ENCODE data around the gene C1QTNF3. TPM values are rescaled to one million over a fixed set of nuclear protein-coding genes. Genes with fewer than 3 reads are reported as not detected.
"Not testable (repeated sequence)": the region's sequence is repeated elsewhere in the genome, so short reads cannot be mapped to it uniquely, and the experiment has no call there.

C1QTNF3 gene, protein sequence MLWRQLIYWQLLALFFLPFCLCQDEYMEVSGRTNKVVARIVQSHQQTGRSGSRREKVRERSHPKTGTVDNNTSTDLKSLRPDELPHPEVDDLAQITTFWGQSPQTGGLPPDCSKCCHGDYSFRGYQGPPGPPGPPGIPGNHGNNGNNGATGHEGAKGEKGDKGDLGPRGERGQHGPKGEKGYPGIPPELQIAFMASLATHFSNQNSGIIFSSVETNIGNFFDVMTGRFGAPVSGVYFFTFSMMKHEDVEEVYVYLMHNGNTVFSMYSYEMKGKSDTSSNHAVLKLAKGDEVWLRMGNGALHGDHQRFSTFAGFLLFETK
- total RNA-seq: 34.8 TPM

DNA sequence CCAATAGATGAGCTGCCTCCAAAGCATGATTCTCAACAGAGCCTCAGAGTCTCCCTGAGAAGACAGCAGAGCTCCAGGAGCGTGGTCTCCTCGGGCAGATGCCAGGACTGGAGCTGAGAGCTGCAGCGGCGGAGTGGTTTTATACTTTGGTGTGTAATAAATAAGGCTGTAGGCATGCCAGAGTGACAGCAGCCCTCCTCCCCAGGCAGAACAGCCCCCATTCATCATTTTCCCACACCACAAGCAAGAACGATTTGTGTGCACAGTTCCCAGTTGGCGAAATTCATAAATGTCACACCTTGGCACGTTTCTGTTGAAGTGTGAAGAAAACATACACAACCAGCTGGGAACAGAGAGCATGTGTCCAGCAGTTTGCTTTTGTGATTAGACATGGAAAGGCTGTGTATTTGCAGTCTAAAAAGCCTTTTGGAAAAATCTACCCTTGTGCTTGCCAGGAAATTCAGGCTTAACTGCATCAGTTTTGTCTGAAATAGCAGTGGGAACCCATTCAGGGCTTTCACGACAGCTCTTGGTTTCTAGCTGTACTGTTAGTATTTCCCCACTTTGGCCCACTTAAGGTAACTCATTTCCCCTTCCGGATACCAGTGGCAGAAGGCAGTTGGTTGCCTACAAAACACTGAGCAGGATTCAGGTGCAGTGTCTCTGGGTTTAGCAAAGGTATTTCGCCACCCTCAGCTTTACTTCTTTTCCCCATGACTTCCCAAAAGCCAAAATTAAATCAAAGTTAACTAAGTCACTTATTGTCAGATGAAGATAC, at the start of gene C1QTNF3:
TSS of gene C1QTNF3 (minus strand) at position 115 of the 778 bp plus-strand sequence. CDS start at position 27, 88 bp downstream.
- peak; percentile 67 for DNase-seq

GRCh38 chr5:34091039-34091438, 48.0 kb upstream of the C1QTNF3 start:
- not testable (repeated sequence) for DNase-seq

- DNase-seq: not testable (repeated sequence)
Measured at GRCh38 chr5:34089802-34090201, 46.8 kb upstream of the C1QTNF3 start.

- not testable (repeated sequence) for DNase-seq
Measured at GRCh38 chr5:34087728-34088127, 44.7 kb upstream of the C1QTNF3 start.

GRCh38 chr5:34083898-34084297, 40.9 kb upstream of the C1QTNF3 start:
- not testable (repeated sequence) for DNase-seq

DNA sequence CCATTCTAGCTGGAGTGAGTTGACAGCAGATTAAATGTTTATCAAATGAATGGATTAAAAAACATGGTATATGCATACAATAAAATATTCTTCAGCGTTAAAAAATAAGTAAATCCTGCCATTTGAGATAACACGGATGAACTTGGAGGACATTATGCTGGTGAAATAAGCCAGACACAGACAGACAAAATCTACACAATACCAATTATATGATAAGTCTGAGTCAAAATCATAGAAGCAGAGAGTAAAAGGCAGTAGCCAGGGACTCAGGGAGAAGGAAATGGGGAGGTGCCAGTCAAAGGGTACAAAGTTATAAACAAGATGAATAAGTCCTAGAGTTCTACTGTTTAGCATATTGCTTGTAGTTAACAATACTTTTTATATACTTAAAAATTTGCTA, 36.5 kb upstream of the C1QTNF3 start:
- DNase-seq: not testable (repeated sequence)

GRCh38 chr5:34077636-34078035, 34.6 kb upstream of the C1QTNF3 start:
- DNase-seq: not testable (repeated sequence)

- DNase-seq: not testable (repeated sequence)
Measured at GRCh38 chr5:34076719-34077364, 33.8 kb upstream of the C1QTNF3 start.

DNA sequence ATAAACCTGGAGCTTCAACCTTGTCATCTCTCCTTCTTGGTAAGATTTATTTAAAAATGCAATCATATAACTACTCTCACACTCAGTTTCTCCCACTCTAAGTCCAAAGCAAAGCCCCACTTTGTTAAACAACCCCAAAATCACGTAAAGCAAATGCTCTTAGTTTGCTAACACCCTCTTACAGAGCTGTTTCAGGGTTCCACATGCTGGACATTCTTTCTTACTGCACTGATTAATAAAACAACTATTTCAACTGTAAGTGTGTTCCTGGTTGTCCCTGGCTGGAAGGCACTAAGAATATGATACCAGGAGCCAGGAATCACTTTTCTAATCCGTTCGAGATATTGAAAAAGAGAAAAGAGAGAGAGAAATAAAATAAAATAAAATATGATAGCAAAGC, 31.5 kb upstream of the C1QTNF3 start:
- not testable (repeated sequence) for DNase-seq

DNA sequence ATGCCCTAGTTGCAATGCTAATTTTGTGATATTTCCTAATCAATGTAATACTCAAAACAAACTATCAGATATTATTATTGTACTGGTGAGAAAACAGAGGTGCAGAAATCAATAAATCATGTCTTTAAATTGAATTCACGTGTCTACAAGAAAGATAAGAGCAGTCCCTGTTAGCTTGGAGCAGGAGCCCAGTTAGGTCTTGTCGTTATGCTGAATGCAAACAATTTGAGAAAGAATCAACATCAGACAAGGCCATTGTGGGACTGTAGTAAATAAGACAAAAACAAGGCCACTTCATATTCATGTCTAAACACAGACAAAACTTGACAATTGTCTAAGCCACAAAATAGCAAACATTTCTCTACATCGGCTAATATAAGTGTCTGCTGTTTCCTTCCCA, 31.1 kb upstream of the C1QTNF3 start:
- DNase-seq: not testable (repeated sequence)

GRCh38 chr5:34070626-34071025, 27.6 kb upstream of the C1QTNF3 start:
- DNase-seq: not testable (repeated sequence)

- no peak for DNase-seq
Measured at GRCh38 chr5:34064656-34065055, 21.6 kb upstream of the C1QTNF3 start.

GRCh38 chr5:34062419-34062818, 19.4 kb upstream of the C1QTNF3 start:
- DNase-seq: no peak

DNA sequence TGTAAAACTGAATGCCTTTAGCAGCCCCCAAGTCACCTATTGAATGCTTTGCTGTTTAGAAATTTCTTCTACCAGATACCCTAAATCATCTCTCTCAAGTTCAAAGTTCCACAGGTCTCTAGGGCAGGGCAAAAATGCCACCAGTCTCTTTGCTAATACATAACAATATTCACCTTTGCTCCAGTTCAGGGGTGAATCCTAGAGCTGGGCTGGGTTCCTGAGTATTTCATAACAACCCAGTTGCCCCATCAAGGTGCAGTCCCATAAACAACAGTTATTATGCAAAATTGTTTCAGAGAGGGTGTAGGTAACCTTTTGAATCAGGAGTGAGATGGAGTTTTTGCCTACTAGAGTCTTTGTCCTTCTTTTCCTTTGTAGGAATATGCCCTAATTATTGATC, 19.0 kb upstream of the C1QTNF3 start:
- no peak for DNase-seq

DNA sequence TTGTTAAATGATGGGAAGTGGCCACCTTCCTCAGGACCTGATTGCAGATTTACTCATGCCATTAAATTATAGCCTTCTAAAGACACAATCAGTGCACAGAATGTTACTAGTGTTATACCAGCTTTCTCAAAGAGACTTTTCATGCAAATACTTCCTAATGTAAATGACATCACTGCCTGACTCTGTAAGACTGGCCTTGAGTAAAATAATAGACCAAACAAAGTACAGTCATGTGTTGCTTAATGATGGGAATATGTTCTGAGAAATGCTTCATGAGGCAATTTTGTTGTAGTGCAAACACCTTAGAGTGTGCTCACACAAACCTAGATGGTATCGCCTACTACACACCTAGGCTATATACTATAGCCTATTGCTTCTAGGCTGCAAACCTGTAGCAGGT, 17.0 kb upstream of the C1QTNF3 start:
- DNase-seq: no peak

DNA sequence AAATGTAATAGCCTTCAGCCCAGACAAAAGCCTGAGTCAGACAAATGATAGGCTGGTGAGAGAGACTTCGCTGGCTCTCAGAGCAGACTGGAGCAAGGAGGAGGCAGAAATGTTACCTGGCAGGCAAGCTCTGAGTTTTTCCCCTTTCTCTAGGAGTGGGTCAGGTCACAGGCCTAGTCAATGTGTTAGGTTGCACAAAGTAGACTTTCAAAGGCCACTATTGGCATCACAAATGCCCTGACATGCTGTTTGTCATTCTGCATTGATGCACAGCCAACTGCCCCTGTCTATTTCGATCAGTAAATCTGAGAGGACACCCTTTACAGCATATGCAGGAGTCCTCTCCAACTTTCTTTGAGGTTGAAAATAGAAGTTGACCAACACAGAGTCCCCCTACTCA, 15.5 kb upstream of the C1QTNF3 start:
- DNase-seq: no peak

- DNase-seq: no peak
Measured at GRCh38 chr5:34057569-34057968, 14.6 kb upstream of the C1QTNF3 start.

DNA sequence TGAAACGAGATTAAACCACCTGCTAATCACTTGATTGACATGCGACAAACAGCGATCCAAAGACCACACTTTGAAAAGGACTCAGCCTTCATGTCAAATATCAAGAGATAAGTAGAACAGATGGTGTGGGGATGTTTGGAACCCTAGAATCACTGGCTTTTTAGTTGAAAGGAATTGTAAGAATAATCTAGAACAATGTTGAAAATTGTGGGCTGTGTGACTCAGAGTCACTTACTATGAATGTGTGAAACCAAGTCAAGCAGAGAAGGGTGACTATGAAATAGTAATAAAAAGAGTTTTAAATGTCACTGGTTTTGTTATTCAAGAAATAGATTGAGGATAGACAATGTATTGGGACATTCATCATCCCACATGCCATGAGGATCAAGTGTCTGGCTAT, 14.1 kb upstream of the C1QTNF3 start:
- DNase-seq: no peak

- no peak for DNase-seq
Measured at GRCh38 chr5:34055667-34056066, 12.7 kb upstream of the C1QTNF3 start.

DNA sequence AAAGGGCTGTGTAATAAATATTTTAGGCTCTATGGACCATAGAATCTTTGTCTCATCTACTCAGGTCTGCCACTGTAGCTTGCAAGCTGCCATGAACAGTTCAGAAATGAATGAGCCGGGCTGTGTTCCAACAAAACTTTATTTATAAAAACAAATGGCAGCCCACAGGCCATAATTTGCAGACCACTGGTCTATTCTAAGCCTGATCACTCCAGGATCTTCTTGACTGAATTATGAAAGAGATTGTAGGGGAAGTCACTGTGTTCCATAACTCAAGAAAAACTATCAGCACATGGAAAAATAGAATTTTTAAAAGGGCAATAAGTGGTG, 11.4 kb upstream of the C1QTNF3 start:
- no peak for DNase-seq

DNA sequence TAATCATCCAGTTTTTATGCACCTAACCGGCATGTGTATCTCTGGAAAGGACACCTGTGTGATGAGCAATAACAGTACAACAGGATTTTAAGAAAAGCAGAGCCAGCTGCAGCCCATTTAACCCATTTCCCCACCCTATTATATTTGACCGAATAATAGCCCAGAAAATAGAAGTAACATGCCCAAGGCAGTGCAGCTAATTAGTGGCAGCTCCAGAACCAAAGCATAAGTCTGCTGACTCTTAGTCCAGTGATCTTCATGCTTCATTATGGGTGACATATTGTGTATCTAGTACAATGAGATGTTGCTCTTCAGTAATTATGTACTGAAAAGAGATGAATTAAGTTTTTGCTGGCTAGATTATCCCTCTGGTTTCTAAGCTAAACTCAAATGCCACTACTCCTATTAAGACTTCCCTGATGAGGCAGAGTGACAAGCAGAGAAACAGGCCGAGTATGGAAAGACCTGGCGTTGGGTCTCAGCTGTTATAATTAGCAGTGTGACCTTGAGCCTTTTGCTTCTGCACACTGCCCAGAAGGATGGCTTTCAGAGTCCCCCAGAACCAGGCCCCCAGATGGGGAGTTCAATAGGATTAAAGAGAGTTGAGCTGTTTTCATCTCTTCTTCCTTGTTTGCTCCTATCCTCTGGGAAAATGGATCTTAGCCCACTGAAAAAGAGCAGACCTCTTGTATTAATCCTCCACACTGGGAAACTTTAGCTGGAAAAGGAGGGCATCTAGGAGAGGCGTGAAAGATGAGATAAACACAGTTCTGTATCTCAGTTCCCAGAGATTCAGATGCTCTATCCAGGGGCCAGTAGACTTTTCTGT, 10.8 kb upstream of the C1QTNF3 start:
- no peak for DNase-seq

DNA sequence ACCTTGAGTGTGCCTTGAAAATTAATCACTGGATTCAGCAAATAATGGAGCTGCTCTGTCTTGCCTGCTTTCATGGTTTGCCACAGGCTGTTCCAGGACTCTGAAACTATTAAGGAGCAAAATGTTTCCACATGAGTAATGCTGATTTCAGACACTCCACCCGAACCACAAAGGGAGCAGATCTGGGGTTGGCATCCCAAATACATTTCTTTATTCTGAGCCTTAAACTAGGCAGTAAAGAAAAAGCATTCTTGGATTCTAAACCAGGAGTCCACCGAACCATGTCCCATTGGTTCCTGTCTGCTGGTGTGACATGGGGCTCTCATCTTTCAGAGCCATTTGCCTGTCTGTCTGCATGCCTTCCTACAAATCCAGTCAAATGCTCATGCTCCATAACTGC, 10.1 kb upstream of the C1QTNF3 start:
- DNase-seq: peak; percentile 73

Data from skin of body (tissue), 2 donors.